Astrocyte of the spinal cord (primary cell): ENCODE measurements around the gene ETFB.

Experiments
- DNase-seq: peaks from one replicate; pipeline ENCODE4 v3.0.0; 2011; ENCODE audit warnings: low read depth, low spot score
- H3K4me3 ChIP-seq: 2 replicates; pipeline ENCODE4 v1.5.1; 2011; ENCODE audit warnings: low read depth, mild to moderate bottlenecking, low read length, moderate library complexity
- CTCF ChIP-seq: IDR thresholded peaks from 2 replicates; pipeline ENCODE4 v1.5.1; 2012; ENCODE audit warnings: low read depth, mild to moderate bottlenecking, low read length, inconsistent platforms
- in situ Hi-C: cut with HindIII; loops from 2 replicates; pipeline ENCODE4 v1.10.0; 2017; ENCODE audit warnings: low sequenced_read_pairs

The ETFB gene

GRCh38 chr19:51337141-51337860 is 28.9 kb downstream of the ETFB start:
- no peak for TF ChIP-seq CTCF
- in situ Hi-C loops: no loop called here
- no peak for DNase-seq
- H3K4me3 ChIP-seq: no peak overlapping the region

- in situ Hi-C loops: no loop called here
- no peak overlapping the region for H3K4me3 ChIP-seq
- no peak for DNase-seq
- TF ChIP-seq CTCF: no peak
Measured at GRCh38 chr19:51333836-51334460, 32.2 kb downstream of the ETFB start.

GRCh38 chr19:51331716-51332115 is 34.5 kb downstream of the ETFB start:
- H3K4me3 ChIP-seq: no peak overlapping the region
- no peak for DNase-seq
- in situ Hi-C loops: no loop called here
- no peak for TF ChIP-seq CTCF

- DNase-seq: no peak
- H3K4me3 ChIP-seq: no peak overlapping the region
- in situ Hi-C loops: no loop called here
- no peak for TF ChIP-seq CTCF
Measured at GRCh38 chr19:51331193-51331592, 35.0 kb downstream of the ETFB start.

- no peak for TF ChIP-seq CTCF
- in situ Hi-C loops: no loop called here
- DNase-seq: no peak
- no peak overlapping the region for H3K4me3 ChIP-seq
Measured at GRCh38 chr19:51330366-51330765, 35.8 kb downstream of the ETFB start.

- in situ Hi-C loops: no loop called here
- no peak for DNase-seq
- TF ChIP-seq CTCF: no peak
- H3K4me3 ChIP-seq: no peak overlapping the region
Measured at GRCh38 chr19:51329411-51329810, 36.8 kb downstream of the ETFB start.
